ENCODE measurements around the gene ELK3. TPM values are rescaled to one million over a fixed set of nuclear protein-coding genes. Genes with fewer than 3 reads are reported as not detected.

Gene ELK3
- total and polyA plus RNA-seq, 8 donors: 2.2 to 21.7 (median 12.7) TPM

DNA sequence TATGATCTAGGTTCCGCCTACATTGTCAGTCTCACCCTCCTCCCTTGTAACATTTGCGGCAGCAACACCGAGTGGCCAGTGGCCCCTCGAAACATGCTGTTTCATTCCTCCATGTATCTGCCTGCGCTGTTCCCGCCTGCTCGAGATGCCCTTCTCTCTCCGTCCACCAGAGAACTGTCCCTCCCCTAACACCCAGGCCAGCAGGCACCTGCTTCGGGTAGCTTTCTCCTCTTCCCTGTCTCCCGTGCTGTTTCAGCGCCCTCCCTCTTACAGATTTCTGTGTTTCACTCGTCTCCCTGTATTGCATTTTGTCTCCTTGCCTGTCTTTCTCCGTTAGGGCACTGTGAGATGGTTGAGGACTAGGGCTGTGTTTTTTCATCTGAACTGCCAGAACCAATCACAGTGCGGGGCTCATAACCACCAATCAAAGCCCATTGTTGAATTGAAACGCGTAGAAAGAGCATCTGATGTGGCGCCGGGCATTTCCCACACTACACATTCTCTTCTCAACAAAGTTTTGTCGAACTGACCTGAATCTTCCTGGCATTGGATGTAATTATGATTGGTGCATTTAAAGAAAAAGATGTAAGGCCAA, 40.9 kb upstream of the ELK3 start:
- Histone ChIP-seq H3K36me3 (no peaks in the 10 kb centered on the region), H3K9me3 (no peaks in the 10 kb centered on the region), H3K4me1 (no peaks in the 10 kb centered on the region), H3K27me3 (no peaks in the 10 kb centered on the region), H3K27ac (no peak overlapping the region), H3K4me3 (no peak overlapping the region)
- WGBS, 5 donors: 87 to 90% (median 89%) methylated on average over 19 of the region's 19 CpGs
- DNase-seq: no peak
- TF ChIP-seq POLR2AphosphoS5 (IDR thresholded peaks at IDR 0.05): no peak
- TF ChIP-seq, protein P1, sequence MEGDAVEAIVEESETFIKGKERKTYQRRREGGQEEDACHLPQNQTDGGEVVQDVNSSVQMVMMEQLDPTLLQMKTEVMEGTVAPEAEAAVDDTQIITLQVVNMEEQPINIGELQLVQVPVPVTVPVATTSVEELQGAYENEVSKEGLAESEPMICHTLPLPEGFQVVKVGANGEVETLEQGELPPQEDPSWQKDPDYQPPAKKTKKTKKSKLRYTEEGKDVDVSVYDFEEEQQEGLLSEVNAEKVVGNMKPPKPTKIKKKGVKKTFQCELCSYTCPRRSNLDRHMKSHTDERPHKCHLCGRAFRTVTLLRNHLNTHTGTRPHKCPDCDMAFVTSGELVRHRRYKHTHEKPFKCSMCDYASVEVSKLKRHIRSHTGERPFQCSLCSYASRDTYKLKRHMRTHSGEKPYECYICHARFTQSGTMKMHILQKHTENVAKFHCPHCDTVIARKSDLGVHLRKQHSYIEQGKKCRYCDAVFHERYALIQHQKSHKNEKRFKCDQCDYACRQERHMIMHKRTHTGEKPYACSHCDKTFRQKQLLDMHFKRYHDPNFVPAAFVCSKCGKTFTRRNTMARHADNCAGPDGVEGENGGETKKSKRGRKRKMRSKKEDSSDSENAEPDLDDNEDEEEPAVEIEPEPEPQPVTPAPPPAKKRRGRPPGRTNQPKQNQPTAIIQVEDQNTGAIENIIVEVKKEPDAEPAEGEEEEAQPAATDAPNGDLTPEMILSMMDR (IDR thresholded peaks at IDR 0.05): no peak
- no peak for TF ChIP-seq EP300 (IDR thresholded peaks at IDR 0.05)
- TF ChIP-seq POLR2A (IDR thresholded peaks at IDR 0.05): no peak
- intact Hi-C loops (cut with DNase I; ENCODE audit: low total_unique reads): no loop called here

- DNase-seq: no peak
- Histone ChIP-seq H3K36me3 (no peaks in the 10 kb centered on the region), H3K9me3 (no peaks in the 10 kb centered on the region), H3K4me1 (no peaks in the 10 kb centered on the region), H3K4me3 (no peak overlapping the region), H3K27me3 (no peaks in the 10 kb centered on the region), H3K27ac (no peak overlapping the region)
- TF ChIP-seq, protein P1 (IDR thresholded peaks at IDR 0.05): no peak
- TF ChIP-seq POLR2AphosphoS5 (IDR thresholded peaks at IDR 0.05) (no peak), EP300 (IDR thresholded peaks at IDR 0.05) (no peak), POLR2A (IDR thresholded peaks at IDR 0.05) (no peak)
- intact Hi-C loops (cut with DNase I; ENCODE audit: low total_unique reads): no loop called here
- 95 to 98% (median 96%) methylated on average over 3 of the region's 3 CpGs for WGBS, 5 donors
Observed at GRCh38 chr12:96155181-96155580, 39.0 kb upstream of the ELK3 start.

DNA sequence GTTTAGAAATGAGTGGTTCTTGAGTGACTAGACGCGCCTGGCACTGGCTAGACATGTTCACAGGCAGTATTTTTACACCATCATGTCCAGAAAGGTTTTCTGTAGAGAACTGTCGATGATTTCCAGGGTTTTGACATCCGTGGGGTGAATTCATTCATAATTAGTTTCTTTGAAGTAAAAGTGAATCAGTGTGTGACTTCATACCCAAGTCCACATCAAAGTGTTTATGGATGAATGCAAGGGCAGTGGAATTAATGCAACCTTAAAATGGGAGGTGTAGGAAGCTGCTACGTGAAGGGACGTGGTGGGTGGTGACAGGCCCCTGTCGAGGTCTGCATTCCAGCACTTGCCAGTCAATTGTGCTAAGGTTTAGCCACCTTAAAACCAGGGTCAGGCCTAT, 38.4 kb upstream of the ELK3 start:
- TF ChIP-seq EP300 (IDR thresholded peaks at IDR 0.05): no peak
- TF ChIP-seq, protein P1 (IDR thresholded peaks at IDR 0.05): no peak
- TF ChIP-seq POLR2A (IDR thresholded peaks at IDR 0.05): no peak
- TF ChIP-seq POLR2AphosphoS5 (IDR thresholded peaks at IDR 0.05): no peak
- WGBS, 5 donors: 83 to 89% (median 86%) methylated on average over 7 of the region's 7 CpGs
- H3K36me3 ChIP-seq: no peaks in the 10 kb centered on the region
- intact Hi-C loops (cut with DNase I; ENCODE audit: low total_unique reads): no loop called here
- no peaks in the 10 kb centered on the region for H3K27me3 ChIP-seq
- H3K27ac ChIP-seq: no peak overlapping the region
- no peak overlapping the region for H3K4me3 ChIP-seq
- DNase-seq: no peak
- no peaks in the 10 kb centered on the region for H3K4me1 ChIP-seq
- no peaks in the 10 kb centered on the region for H3K9me3 ChIP-seq

GRCh38 chr12:96156211-96156610, 38.0 kb upstream of the ELK3 start:
- DNase-seq: no peak
- Histone ChIP-seq H3K27ac (no peak overlapping the region), H3K4me1 (no peaks in the 10 kb centered on the region), H3K27me3 (no peaks in the 10 kb centered on the region), H3K36me3 (no peaks in the 10 kb centered on the region), H3K9me3 (no peaks in the 10 kb centered on the region), H3K4me3 (no peak overlapping the region)
- TF ChIP-seq POLR2A (IDR thresholded peaks at IDR 0.05) (no peak), EP300 (IDR thresholded peaks at IDR 0.05) (no peak), POLR2AphosphoS5 (IDR thresholded peaks at IDR 0.05) (no peak)
- TF ChIP-seq, protein P1 (IDR thresholded peaks at IDR 0.05): no peak
- intact Hi-C loops (cut with DNase I; ENCODE audit: low total_unique reads): no loop called here
- 76 to 92% (median 89%) methylated on average over 3 of the region's 3 CpGs for WGBS, 5 donors

Data from stomach (tissue), 9 donors.